ENCODE measurements around the gene SIAH3. TPM values are rescaled to one million over a fixed set of nuclear protein-coding genes. Genes with fewer than 3 reads are reported as not detected.

SIAH3 gene, protein sequence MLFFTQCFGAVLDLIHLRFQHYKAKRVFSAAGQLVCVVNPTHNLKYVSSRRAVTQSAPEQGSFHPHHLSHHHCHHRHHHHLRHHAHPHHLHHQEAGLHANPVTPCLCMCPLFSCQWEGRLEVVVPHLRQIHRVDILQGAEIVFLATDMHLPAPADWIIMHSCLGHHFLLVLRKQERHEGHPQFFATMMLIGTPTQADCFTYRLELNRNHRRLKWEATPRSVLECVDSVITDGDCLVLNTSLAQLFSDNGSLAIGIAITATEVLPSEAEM
- total RNA-seq = not detected

DNA sequence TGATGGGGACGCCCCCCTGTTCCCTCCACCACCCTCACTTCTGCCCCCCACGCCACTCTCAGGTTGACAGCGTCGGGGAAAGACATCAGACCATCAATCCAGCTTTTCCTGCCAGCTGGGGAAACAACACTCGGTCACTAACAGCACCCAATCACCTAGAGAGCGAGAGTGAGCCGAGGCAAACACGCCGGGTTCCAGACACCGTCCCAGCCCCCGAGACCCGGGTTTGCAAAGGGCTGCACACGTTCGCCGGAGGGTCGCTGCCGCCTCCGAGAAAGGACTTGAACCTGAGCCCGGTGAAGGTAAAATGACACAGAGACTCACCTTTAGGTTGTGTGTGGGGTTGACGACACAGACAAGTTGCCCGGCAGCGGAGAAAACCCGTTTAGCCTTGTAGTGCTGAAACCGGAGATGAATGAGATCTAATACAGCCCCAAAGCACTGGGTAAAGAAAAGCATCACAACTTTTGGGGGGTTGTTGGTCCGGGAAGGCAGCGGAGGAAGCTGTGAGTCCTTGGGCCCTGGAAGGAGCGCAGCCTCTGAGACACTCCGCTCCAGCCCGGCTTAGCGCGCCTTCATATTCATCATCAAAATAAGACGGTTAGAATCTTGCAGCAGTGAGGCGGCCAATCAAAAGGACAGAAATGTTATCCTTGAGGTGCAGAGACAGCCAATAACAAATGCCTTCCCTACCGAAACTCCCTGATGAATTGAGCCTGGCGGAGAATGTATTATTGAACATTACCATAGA lies at the start of gene SIAH3:
SIAH3 (minus strand) TSS at position 583 of the 751 bp plus-strand sequence; CDS start at position 459, 124 bp downstream.
- Mint-ChIP-seq H3K27ac (no peak within 1 kb of the TSS), H3K27me3 (peaks cover 53% of the 10 kb centered on the region), H3K36me3 (peaks cover 4% of the 10 kb centered on the region), H3K4me1 (peaks cover 40% of the 10 kb centered on the region), H3K9me3 (ENCODE audit: low read depth) (peaks cover 2% of the 10 kb centered on the region), H3K4me3 (peak within 1 kb of the TSS; percentile 72)
- ATAC-seq (peak; percentile 20), DNase-seq (no peak)
- CTCF ChIA-PET = no interaction called here

DNA sequence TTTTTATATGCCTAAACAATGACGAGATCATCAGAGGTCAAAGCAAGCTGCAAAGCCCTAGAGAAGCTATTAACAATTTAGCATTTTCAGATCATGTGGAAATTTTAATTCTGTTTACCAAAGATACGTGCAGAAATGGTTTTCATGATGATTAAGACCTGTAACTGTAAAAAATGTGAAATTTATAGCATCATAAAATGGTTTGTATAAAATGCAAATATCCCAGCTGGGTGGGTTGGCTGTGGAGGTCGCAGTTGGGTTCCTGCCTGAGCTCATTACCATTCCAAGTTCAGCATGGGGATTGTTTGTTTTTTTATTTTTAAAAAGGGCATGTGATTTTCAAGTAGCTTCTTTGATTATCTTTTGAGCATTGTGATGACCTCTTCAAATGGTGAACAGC lies 47.9 kb upstream of the SIAH3 start:
- CTCF ChIA-PET = no interaction called here
- Mint-ChIP-seq H3K27ac (no peak overlapping the region), H3K27me3 (peaks cover 24% of the 10 kb centered on the region), H3K4me1 (no peaks in the 10 kb centered on the region), H3K36me3 (no peaks in the 10 kb centered on the region), H3K4me3 (no peak overlapping the region), H3K9me3 (ENCODE audit: low read depth) (no peaks in the 10 kb centered on the region)
- no peak for DNase-seq
- no peak for ATAC-seq

DNA sequence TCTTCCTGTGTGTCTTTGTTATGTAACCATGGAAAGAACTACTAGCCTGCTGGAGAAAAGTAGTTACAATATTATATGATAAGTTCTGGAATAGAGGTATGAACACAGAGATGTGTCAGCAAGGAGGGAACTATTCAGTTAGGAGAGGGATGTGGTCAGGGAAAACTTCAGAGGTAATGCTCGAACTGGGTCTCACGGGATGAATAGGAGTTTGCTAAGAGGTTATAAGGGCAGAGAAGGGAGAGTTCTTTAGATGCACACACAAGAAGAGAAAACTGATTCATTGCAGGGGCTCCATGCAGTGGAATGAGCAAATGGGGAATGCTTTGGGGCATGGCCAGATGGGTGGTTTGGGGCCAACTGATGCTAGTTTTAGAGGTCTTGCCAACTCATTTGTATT lies 46.0 kb upstream of the SIAH3 start:
- no peak for ATAC-seq
- CTCF ChIA-PET = no interaction called here

DNA sequence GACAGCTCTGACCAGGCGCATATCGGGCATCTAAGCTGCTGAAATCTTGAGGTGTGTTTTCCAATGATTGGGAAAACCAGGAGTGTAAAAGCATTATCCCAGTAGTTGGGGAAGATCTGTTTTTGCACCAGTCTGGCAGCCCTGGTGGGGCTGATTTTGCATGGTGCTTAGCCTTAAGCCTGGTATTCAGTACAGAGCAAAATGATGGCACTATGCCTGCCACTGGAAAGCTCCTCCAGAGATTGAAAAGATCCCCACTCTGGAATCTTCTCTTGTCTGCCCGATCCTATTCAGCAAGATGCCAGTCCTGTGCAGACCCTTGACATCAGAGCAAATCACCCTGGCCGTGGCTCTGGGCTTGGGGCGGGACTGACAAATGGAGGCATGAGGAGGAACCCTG lies 44.7 kb upstream of the SIAH3 start:
- Mint-ChIP-seq H3K9me3 (ENCODE audit: low read depth) (no peaks in the 10 kb centered on the region), H3K27me3 (peaks cover 26% of the 10 kb centered on the region), H3K4me1 (no peaks in the 10 kb centered on the region), H3K36me3 (no peaks in the 10 kb centered on the region), H3K4me3 (no peak overlapping the region), H3K27ac (no peak overlapping the region)
- CTCF ChIA-PET = no interaction called here
- ATAC-seq (no peak), DNase-seq (no peak)

More for the DNA sequence above, 46.0 kb upstream of the SIAH3 start:
- Mint-ChIP-seq H3K27ac (no peak overlapping the region), H3K4me1 (no peaks in the 10 kb centered on the region), H3K27me3 (peaks cover 24% of the 10 kb centered on the region), H3K36me3 (no peaks in the 10 kb centered on the region), H3K9me3 (ENCODE audit: low read depth) (no peaks in the 10 kb centered on the region), H3K4me3 (no peak overlapping the region)
- no peak for DNase-seq

DNA sequence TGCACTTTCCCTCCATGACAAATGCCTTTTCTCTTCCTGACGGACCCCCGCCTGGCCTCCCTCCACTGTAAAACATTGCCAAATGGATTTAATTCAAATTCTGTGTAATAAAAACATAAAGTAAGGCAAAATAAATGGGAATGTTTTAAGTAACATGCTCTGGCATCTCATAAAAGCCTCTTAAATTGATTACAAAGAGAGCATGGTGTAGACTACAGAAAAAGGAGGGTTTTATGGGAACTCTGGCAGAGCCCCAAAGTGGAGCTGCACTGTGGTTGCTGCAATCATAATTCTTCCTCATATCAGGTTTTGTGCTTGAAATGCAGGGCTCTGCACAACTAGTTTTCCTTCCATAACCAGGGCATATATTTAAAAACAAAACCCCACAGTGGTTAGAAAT lies 44.3 kb upstream of the SIAH3 start:
- Mint-ChIP-seq H3K36me3 (no peaks in the 10 kb centered on the region), H3K4me3 (no peak overlapping the region), H3K27me3 (peaks cover 26% of the 10 kb centered on the region), H3K27ac (no peak overlapping the region), H3K9me3 (ENCODE audit: low read depth) (no peaks in the 10 kb centered on the region), H3K4me1 (no peaks in the 10 kb centered on the region)
- ATAC-seq (no peak), DNase-seq (no peak)
- CTCF ChIA-PET = no interaction called here

DNA sequence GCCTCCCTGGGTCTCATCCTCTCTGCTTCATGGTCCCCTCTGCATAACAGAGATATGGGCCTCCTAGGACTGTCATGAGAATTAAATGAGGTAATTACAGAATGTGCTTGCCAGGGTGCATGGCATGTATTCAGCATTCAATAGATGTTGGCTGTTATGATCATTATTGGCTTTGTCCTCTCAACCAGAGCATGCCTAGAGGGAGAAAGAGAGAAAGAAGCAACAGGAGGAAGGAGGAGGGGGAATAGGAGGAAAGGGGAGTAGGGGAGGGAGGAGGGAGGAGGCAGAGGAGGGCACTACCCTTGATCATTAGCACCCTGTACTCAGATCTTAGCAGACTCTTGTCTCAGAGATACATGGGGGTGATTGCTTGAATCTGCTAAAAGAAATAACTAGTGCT lies 41.0 kb upstream of the SIAH3 start:
- Mint-ChIP-seq H3K4me1 (no peaks in the 10 kb centered on the region), H3K27me3 (peaks cover 10% of the 10 kb centered on the region), H3K4me3 (no peak overlapping the region), H3K27ac (no peak overlapping the region), H3K9me3 (ENCODE audit: low read depth) (no peaks in the 10 kb centered on the region), H3K36me3 (no peaks in the 10 kb centered on the region)
- DNase-seq (no peak), ATAC-seq (no peak)
- CTCF ChIA-PET = no interaction called here

DNA sequence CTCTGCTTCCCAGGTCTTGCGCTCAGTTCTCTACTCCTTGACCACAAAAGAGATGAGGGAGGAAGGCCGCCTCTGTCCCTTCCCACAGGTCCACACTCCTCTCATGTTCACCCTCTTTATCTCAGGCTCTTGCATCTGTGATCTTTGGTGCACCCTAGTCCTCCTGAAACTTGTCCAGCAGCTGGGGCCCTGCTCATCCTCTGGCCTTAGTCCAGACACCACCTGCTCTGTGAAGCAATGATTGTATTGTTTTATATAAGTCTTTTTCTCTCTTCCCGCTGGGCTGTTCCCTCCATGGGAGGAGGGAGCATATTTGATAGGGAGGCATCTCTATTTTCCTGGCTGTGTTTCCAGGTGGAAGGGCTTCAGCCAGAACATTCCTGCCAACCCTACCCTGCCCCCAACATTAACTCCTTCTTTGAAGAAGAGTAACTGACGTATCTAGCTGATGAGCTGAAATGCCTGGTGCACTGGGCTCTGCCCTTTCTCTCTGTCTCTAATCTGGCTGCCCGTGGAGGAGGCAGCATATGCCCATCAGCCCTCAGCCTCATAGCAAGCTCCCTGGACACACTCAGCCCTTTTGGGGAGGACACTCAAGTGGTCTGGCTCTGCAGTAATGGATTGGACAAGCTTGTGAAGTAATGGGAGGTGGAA lies 38.2 kb upstream of the SIAH3 start:
- DNase-seq (no peak), ATAC-seq (no peak)
- H3K36me3 Mint-ChIP-seq = no peaks in the 10 kb centered on the region
- no peaks in the 10 kb centered on the region for H3K4me1 Mint-ChIP-seq
- CTCF ChIA-PET = no interaction called here
- H3K9me3 Mint-ChIP-seq (ENCODE audit: low read depth) = no peaks in the 10 kb centered on the region
- H3K4me3 Mint-ChIP-seq = no peak overlapping the region
- H3K27ac Mint-ChIP-seq = no peak overlapping the region
- H3K27me3 Mint-ChIP-seq = peaks cover 11% of the 10 kb centered on the region

DNA sequence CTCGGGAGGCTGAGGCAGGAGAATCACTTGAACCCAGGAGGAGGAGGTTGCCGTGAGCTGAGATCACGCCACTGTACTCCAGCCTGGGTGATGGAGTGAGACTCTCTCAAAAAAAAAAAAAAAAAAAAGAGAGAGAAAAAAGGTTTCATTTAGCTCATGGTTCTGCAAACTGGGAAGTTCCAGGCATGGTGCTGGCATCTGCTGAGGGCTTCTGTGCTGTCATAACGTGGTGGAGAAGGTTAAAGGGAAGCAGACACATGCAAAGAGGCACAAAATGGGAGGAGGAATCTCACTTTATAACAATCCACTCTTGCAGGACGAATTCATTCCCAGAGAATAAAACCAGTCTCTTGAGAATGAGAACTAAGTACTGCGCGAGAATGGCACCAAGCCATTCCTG lies 34.9 kb upstream of the SIAH3 start:
- Mint-ChIP-seq H3K9me3 (ENCODE audit: low read depth) (no peaks in the 10 kb centered on the region), H3K27ac (no peak overlapping the region), H3K27me3 (peaks cover 14% of the 10 kb centered on the region), H3K4me1 (no peaks in the 10 kb centered on the region), H3K36me3 (no peaks in the 10 kb centered on the region), H3K4me3 (no peak overlapping the region)
- CTCF ChIA-PET = no interaction called here
- DNase-seq (no peak), ATAC-seq (no peak)

DNA sequence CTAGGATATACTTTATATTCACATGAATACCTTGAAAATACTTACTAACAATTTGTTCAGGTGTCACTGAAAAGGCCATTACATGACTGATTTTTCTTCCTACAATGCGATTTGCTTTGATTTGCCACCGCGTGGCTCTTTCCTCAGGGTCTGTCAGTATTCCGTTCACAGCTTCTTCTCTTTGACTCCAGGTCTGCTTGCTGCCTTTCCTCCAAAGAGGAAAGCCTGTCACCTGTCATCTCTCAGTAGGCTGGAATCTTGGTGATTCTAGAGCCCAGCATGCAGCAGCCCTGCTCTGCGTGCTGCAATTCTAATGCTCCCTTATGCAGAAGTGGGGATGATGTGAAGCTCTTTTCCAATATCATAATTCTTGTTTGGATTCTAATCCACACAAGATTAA lies 33.6 kb upstream of the SIAH3 start:
- Mint-ChIP-seq H3K27me3 (peaks cover 25% of the 10 kb centered on the region), H3K36me3 (no peaks in the 10 kb centered on the region), H3K4me1 (no peaks in the 10 kb centered on the region), H3K27ac (no peak overlapping the region), H3K4me3 (no peak overlapping the region), H3K9me3 (ENCODE audit: low read depth) (no peaks in the 10 kb centered on the region)
- CTCF ChIA-PET = no interaction called here
- ATAC-seq (no peak), DNase-seq (no peak)

DNA sequence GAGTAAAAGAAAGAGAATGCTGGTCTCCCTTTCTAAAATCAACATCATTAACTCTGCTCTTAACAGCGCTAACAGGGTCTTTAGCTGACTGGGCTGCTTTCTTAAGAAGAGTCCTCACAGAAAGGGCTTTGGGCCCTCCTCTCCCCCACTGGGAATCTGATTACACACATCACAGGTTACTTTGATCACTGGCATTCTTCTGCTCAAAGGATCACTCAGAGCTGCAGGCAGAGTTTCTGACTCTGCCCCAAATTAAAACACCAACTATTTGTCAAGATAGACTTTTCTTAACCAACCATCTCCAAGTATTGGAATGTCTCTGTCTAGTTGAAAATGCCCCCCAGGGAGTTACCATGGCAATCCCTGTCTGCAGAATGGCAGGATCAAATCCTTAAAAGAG lies 31.1 kb upstream of the SIAH3 start:
- Mint-ChIP-seq H3K27ac (no peak overlapping the region), H3K4me1 (no peaks in the 10 kb centered on the region), H3K27me3 (peaks cover 30% of the 10 kb centered on the region), H3K36me3 (no peaks in the 10 kb centered on the region), H3K4me3 (no peak overlapping the region), H3K9me3 (ENCODE audit: low read depth) (no peaks in the 10 kb centered on the region)
- CTCF ChIA-PET = no interaction called here
- ATAC-seq (no peak), DNase-seq (no peak)

DNA sequence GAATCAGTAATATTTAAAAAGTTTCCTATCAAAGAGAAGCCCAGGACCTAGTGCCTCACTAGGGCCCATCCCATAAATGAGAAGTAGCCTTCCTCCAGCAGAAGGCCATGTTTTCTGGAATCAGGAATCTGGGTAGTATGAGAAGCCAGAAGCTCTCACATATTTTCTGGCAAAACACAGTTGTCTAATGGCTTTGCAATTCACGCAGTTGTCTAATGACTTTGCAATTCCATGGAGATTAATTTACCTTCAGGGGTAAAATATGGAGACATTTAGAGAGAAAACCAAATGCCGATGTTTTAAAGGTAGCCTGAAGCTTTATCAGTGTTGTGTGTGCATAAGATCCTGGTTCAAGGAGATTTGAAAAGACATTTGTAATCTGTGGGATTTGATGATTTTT lies 29.8 kb upstream of the SIAH3 start:
- no peak for ATAC-seq
- Mint-ChIP-seq H3K4me3 (no peak overlapping the region), H3K36me3 (no peaks in the 10 kb centered on the region), H3K27me3 (peaks cover 26% of the 10 kb centered on the region), H3K4me1 (no peaks in the 10 kb centered on the region), H3K27ac (no peak overlapping the region), H3K9me3 (ENCODE audit: low read depth) (no peaks in the 10 kb centered on the region)
- no peak for DNase-seq
- CTCF ChIA-PET = no interaction called here

DNA sequence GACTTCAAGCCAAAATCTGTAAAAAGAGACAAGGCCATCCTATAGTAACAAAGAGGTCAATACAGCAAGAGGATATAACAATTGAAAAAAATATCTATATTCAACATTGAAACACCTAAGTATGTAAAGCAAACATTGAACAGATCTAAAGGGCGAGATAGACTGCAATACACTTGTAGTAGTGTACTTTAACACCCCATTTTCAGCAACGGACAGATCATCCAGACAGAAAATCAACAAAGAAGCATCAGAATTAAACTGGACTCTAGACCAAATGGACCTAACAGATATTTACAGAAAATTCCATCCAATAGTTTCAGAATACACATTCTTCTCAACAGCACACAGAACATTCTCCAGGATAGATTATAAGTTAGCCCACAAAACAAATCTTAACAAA lies 28.7 kb upstream of the SIAH3 start:
- CTCF ChIA-PET = no interaction called here

DNA sequence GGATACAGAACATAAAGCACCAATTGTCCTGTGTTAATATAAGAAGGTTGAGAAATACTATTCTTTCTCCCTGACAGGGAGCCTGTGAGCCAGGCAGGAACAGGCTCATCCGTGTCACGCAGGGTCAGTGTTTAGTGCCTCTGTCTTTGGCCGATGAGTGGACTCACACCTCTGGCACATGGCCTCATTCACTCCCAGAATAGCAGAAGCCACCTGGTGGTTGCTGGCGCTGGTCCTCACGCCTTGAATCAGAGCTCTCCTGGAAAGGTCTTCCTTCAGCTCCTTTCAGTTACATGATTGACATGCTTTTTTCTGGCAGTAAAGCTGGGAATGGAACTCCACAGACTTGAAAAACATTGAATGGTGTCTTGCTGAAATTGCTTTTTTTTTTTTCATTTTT lies 28.1 kb upstream of the SIAH3 start:
- Mint-ChIP-seq H3K4me3 (no peak overlapping the region), H3K27ac (no peak overlapping the region), H3K4me1 (no peaks in the 10 kb centered on the region), H3K9me3 (ENCODE audit: low read depth) (no peaks in the 10 kb centered on the region), H3K27me3 (peaks cover 22% of the 10 kb centered on the region), H3K36me3 (no peaks in the 10 kb centered on the region)
- DNase-seq = no peak
- CTCF ChIA-PET = no interaction called here
- ATAC-seq = no peak

More for the DNA sequence above, 28.7 kb upstream of the SIAH3 start:
- no peak overlapping the region for H3K27ac Mint-ChIP-seq
- no peaks in the 10 kb centered on the region for H3K4me1 Mint-ChIP-seq
- H3K36me3 Mint-ChIP-seq = no peaks in the 10 kb centered on the region
- H3K27me3 Mint-ChIP-seq = peaks cover 26% of the 10 kb centered on the region
- H3K4me3 Mint-ChIP-seq = no peak overlapping the region
- no peak for ATAC-seq
- DNase-seq = no peak
- H3K9me3 Mint-ChIP-seq (ENCODE audit: low read depth) = no peaks in the 10 kb centered on the region

DNA sequence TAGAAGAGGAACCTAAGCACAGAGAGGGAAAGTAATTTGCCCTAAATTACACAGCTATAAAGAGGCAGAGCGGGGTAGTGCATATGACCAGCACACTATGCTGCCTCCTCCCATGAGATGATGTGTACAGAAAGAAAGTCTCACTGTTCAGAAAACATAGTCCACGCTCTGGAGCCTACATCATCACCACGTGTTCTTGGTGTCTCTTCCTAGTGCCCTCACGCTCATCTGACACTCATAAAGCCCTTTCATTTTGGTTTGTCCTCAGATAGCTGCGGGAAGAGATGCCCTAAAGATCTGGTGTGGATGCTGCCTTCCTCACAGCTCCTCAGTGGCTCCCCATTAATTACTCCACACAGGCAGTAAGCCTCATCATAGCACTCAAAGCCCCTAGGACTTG lies 27.4 kb upstream of the SIAH3 start:
- Mint-ChIP-seq H3K27ac (no peak overlapping the region), H3K9me3 (ENCODE audit: low read depth) (no peaks in the 10 kb centered on the region), H3K36me3 (no peaks in the 10 kb centered on the region), H3K27me3 (peaks cover 22% of the 10 kb centered on the region), H3K4me1 (no peaks in the 10 kb centered on the region), H3K4me3 (no peak overlapping the region)
- CTCF ChIA-PET = no interaction called here
- DNase-seq (no peak), ATAC-seq (no peak)
